ENCODE measurements around the gene EFNA1. TPM values are rescaled to one million over a fixed set of nuclear protein-coding genes. Genes with fewer than 3 reads are reported as not detected.

Gene EFNA1
- total and polyA plus RNA-seq, 7 donors = 15.5 to 112 (median 22.5) TPM

DNA sequence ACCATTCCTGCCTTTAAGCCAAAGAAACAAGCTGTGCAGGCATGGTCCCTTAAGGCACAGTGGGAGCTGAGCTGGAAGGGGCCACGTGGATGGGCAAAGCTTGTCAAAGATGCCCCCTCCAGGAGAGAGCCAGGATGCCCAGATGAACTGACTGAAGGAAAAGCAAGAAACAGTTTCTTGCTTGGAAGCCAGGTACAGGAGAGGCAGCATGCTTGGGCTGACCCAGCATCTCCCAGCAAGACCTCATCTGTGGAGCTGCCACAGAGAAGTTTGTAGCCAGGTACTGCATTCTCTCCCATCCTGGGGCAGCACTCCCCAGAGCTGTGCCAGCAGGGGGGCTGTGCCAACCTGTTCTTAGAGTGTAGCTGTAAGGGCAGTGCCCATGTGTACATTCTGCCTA, 6.6 kb downstream of the EFNA1 start:
- H3K27ac ChIP-seq = peak overlapping the region; percentile 94 to 99 (median 98)
- peaks cover 19 to 35% (median 21%) of the 10 kb centered on the region in 4 donors for H3K36me3 ChIP-seq
- DNase-seq = no peak
- no peak for TF ChIP-seq POLR2AphosphoS5 (IDR thresholded peaks at IDR 0.05)
- no peaks in the 10 kb centered on the region for H3K27me3 ChIP-seq
- peak overlapping the region in 1 of 4 donors; percentile 70 for H3K4me3 ChIP-seq
- intact Hi-C loops (cut with DNase I) = loop anchor here (2.0 kb wide), 1 partner anchor 44 kb away; no protein-coding TSS in a partner anchor
- 27 to 54% methylated on average over 1 of the region's 1 CpG for WGBS, 2 donors
- peaks cover 0 to 65% (median 46%) of the 10 kb centered on the region in 4 donors for H3K4me1 ChIP-seq
- no peaks in the 10 kb centered on the region for H3K9me3 ChIP-seq

DNA sequence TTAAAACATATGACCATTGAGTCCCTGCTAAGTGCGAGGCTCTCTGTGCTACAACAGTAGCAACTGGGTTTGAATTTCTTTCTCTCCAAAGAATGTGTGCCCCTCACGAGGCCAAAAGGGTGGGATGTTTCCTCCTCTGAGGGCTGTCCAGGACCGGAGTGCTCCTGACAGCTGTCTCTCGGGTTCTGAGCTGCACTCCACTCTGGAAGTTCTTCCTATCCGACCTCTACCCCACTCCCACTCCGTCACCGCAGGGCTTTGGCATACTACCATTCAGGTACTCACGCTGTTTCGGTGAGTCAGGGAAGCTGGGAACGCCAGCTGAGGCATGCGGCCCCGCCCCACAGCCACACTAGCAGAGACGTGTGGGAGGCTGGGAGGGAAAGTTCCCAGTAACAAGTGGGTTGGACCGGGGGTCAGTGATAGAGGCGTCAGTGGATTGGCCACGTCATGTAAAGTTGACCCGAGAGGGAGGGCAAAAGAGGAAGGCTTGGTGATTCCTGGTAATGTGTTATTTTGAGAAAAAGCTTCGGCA, 7.3 kb downstream of the EFNA1 start:
- no peaks in the 10 kb centered on the region for H3K27me3 ChIP-seq
- TF ChIP-seq EP300 (IDR thresholded peaks at IDR 0.05) = peak in 1 of 4 donors; percentile 5
- no peak for TF ChIP-seq CTCF (IDR thresholded peaks at IDR 0.05)
- no peak for TF ChIP-seq POLR2A (IDR thresholded peaks at IDR 0.05)
- peak in 2 of 4 donors; percentile 33 to 76 for TF ChIP-seq POLR2AphosphoS5 (IDR thresholded peaks at IDR 0.05)
- peaks cover 0 to 65% (median 45%) of the 10 kb centered on the region in 4 donors for H3K4me1 ChIP-seq
- H3K27ac ChIP-seq = peak overlapping the region; percentile 94 to 99 (median 98)
- H3K36me3 ChIP-seq = peaks cover 19 to 35% (median 21%) of the 10 kb centered on the region in 4 donors
- no peaks in the 10 kb centered on the region for H3K9me3 ChIP-seq
- WGBS, 2 donors = 5 to 23% methylated on average over 18 of the region's 18 CpGs
- intact Hi-C loops (cut with DNase I) = loop anchor here (2.0 to 5.0 kb wide), 2 partner anchors 37 to 44 kb away; partner anchors contain the start of genes KRTCAP2 and TRIM46
- peak; percentile 95 for DNase-seq
- peak overlapping the region; percentile 52 to 72 (median 70) for H3K4me3 ChIP-seq

DNA sequence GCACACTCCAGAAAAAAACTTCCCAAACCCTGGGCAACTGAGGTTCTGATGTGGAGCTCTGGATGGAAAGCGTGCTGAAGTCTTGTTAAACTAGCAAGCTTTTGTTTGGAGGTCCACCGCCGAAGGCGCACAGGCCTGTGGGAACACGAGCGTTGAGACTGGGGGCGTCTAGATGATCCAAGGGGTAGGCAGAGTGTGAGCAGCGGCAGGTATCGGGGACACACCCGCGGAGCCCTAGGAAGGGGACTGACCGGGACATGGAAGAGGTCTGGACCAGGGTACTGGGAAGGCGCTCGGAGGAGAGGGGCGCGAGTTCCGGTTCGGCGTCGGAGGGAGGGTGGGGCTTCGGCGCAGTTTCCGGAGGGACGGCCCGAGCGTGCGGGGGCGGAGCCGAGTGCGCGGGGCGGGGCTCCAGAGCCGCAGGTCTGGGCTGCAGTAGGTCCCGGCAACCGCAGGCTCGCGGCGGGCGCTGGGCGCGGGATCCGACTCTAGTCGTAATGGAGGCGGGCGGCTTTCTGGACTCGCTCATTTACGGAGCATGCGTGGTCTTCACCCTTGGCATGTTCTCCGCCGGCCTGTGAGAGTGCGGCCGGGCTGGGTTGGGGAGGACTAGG, 7.8 kb downstream of the EFNA1 start, which contains the start of gene SLC50A1:
TSS of gene SLC50A1 (plus strand) at position 438 of the 614 bp plus-strand sequence. CDS start at position 498, 60 bp downstream.
- Histone ChIP-seq H3K27me3 (no peaks in the 10 kb centered on the region), H3K36me3 (peaks cover 19 to 35% (median 21%) of the 10 kb centered on the region in 4 donors), H3K9me3 (no peaks in the 10 kb centered on the region), H3K4me3 (peak within 1 kb of the TSS; percentile 52 to 72 (median 70)), H3K4me1 (peaks cover 0 to 60% (median 41%) of the 10 kb centered on the region in 4 donors), H3K27ac (peak within 1 kb of the TSS; percentile 94 to 99 (median 98))
- intact Hi-C loops (cut with DNase I) = loop anchor here (2.0 to 5.0 kb wide), 2 partner anchors 37 to 45 kb away; partner anchors contain the start of genes KRTCAP2 and TRIM46
- TF ChIP-seq POLR2AphosphoS5 (IDR thresholded peaks at IDR 0.05) = peak; percentile 92 to 95 (median 94)
- peak in 3 of 4 experiments; percentile 41 to 79 (median 78) for TF ChIP-seq CTCF (IDR thresholded peaks at IDR 0.05)
- TF ChIP-seq POLR2A (IDR thresholded peaks at IDR 0.05) = peak; percentile 72 to 90
- no peak for TF ChIP-seq EP300 (IDR thresholded peaks at IDR 0.05)
- 0 to 1% methylated on average over 52 of the region's 52 CpGs for WGBS, 2 donors
- DNase-seq = peak; percentile 98

GRCh38 chr1:155136748-155137147, 9.1 kb downstream of the EFNA1 start:
- H3K9me3 ChIP-seq = no peaks in the 10 kb centered on the region
- no peaks in the 10 kb centered on the region for H3K27me3 ChIP-seq
- 13 to 24% methylated on average over 6 of the region's 6 CpGs for WGBS, 2 donors
- no peak for DNase-seq
- TF ChIP-seq EP300 (IDR thresholded peaks at IDR 0.05) (no peak), POLR2A (IDR thresholded peaks at IDR 0.05) (no peak), CTCF (IDR thresholded peaks at IDR 0.05) (no peak), POLR2AphosphoS5 (IDR thresholded peaks at IDR 0.05) (no peak)
- H3K27ac ChIP-seq = peak overlapping the region; percentile 94 to 99 (median 98)
- intact Hi-C loops (cut with DNase I) = loop anchor here (5.0 kb wide), 1 partner anchor 36 kb away; the partner anchor contains the start of genes KRTCAP2 and TRIM46
- H3K4me1 ChIP-seq = peaks cover 0 to 50% (median 40%) of the 10 kb centered on the region in 4 donors
- peak overlapping the region; percentile 52 to 72 (median 70) for H3K4me3 ChIP-seq
- H3K36me3 ChIP-seq = peaks cover 14 to 29% (median 18%) of the 10 kb centered on the region in 4 donors

Measured in sigmoid colon (tissue), 7 donors.